HG03457 (cell line): ENCODE measurements around the gene MEG3.

Experiments used
- ATAC-seq: cut with Tn5 transposase; IDR thresholded peaks from one replicate; pipeline ENCODE4 v1.9.1; 2021; ENCODE audit warnings: moderate number of reproducible peaks; ENCODE audit not compliant: unreplicated experiment

Gene MEG3

GRCh38 chr14:100844421-100844820 is 18.5 kb downstream of the MEG3 start:
- no peak for ATAC-seq

- no peak for ATAC-seq
Observed at GRCh38 chr14:100844846-100845245, 18.9 kb downstream of the MEG3 start.

GRCh38 chr14:100845341-100845740 is 19.4 kb downstream of the MEG3 start:
- ATAC-seq = no peak

- ATAC-seq = no peak
Observed at GRCh38 chr14:100846309-100846859, 20.5 kb downstream of the MEG3 start.

- ATAC-seq = no peak
Observed at GRCh38 chr14:100849115-100849781, 23.3 kb downstream of the MEG3 start.

- no peak for ATAC-seq
Observed at GRCh38 chr14:100850841-100851585, 25.1 kb downstream of the MEG3 start.

GRCh38 chr14:100851586-100851916 is 25.6 kb downstream of the MEG3 start:
- no peak for ATAC-seq

- no peak for ATAC-seq
Observed at GRCh38 chr14:100851946-100852620, 26.2 kb downstream of the MEG3 start.

- no peak for ATAC-seq
Observed at GRCh38 chr14:100854435-100854834, 28.5 kb downstream of the MEG3 start.

GRCh38 chr14:100855256-100855930 is 29.5 kb downstream of the MEG3 start:
- no peak for ATAC-seq

- no peak for ATAC-seq
Observed at GRCh38 chr14:100856056-100856950, 30.4 kb downstream of the MEG3 start.

- no peak for ATAC-seq
Observed at GRCh38 chr14:100857233-100857922, 31.5 kb downstream of the MEG3 start.

- ATAC-seq = no peak
Observed at GRCh38 chr14:100857923-100858837, 32.3 kb downstream of the MEG3 start.

- no peak for ATAC-seq
Observed at GRCh38 chr14:100858838-100859220, 32.9 kb downstream of the MEG3 start.

GRCh38 chr14:100859781-100860180 is 33.9 kb downstream of the MEG3 start:
- ATAC-seq = no peak

- no peak for ATAC-seq
Observed at GRCh38 chr14:100860556-100861187, 34.8 kb downstream of the MEG3 start.

- ATAC-seq = no peak
Observed at GRCh38 chr14:100861188-100861936, 35.4 kb downstream of the MEG3 start.

- ATAC-seq = no peak
Observed at GRCh38 chr14:100861937-100862247, 36.0 kb downstream of the MEG3 start.
